GM23338 (cell line): ENCODE data around the gene FMN1. TPM values are rescaled to one million over a fixed set of nuclear protein-coding genes. Genes with fewer than 3 reads are reported as not detected.
A peak's percentile ranks its signal among the peaks of the same experiment; 100 is the strongest.

ENCODE experiments used
- ATAC-seq: fragments of 200-7000 bp; cut with Tn5 transposase; 3 replicates; pipeline ENCODE4 v1.9.1; 2020
- DNase-seq: peaks from one replicate; pipeline ENCODE4 v3.0.0-alpha.2; 2015; ENCODE audit warnings: low spot score
- H2AFZ ChIP-seq: fragments of 200-600 bp; sonication (generic); 2 replicates; pipeline ENCODE4 v1.8.0; 2016; ENCODE audit warnings: antibody characterized with exemption, mild to moderate bottlenecking, moderate library complexity
- H3F3A ChIP-seq: fragments of 200-600 bp; sonication (generic); replicated peaks from 2 replicates; pipeline ENCODE4 v1.8.0; 2017; ENCODE audit warnings: antibody characterized with exemption, mixed run types, low read depth
- H3K27ac ChIP-seq: fragments of 200-600 bp; sonication (generic); 2 replicates; pipeline ENCODE4 v1.6.1; 2016; ENCODE audit warnings: low read depth
- H3K27me3 ChIP-seq: fragments of 200-600 bp; sonication (generic); 2 replicates; pipeline ENCODE4 v1.8.0; 2016; ENCODE audit warnings: mild to moderate bottlenecking, mixed run types, moderate library complexity; ENCODE audit not compliant: insufficient read depth
- H3K36me3 ChIP-seq: fragments of 200-600 bp; sonication (generic); 2 replicates; pipeline ENCODE4 v1.8.0; 2016; ENCODE audit warnings: mild to moderate bottlenecking; ENCODE audit not compliant: insufficient read depth
- H3K4me1 ChIP-seq: fragments of 200-600 bp; sonication (generic); 2 replicates; pipeline ENCODE4 v1.8.0; 2016; ENCODE audit warnings: mild to moderate bottlenecking, moderate library complexity; ENCODE audit not compliant: insufficient read depth
- H3K4me2 ChIP-seq: fragments of 200-600 bp; sonication (generic); 2 replicates; pipeline ENCODE4 v1.7.1; 2017; ENCODE audit warnings: mixed run types
- H3K4me3 ChIP-seq: fragments of 200-600 bp; sonication (generic); 2 replicates; pipeline ENCODE4 v1.6.1; 2016; ENCODE audit warnings: mixed run types
- H3K79me2 ChIP-seq: fragments of 200-600 bp; sonication (generic); replicated peaks from 2 replicates; pipeline ENCODE4 v1.8.0; 2017; ENCODE audit warnings: mild to moderate bottlenecking; ENCODE audit not compliant: insufficient read depth
- H3K9me2 ChIP-seq: fragments of 200-600 bp; sonication (generic); 2 replicates; pipeline ENCODE4 v1.8.0; 2017; ENCODE audit not compliant: insufficient read depth
- H4K20me1 ChIP-seq: fragments of 200-600 bp; sonication (generic); replicated peaks from 2 replicates; pipeline ENCODE4 v1.8.0; 2017; ENCODE audit warnings: mild to moderate bottlenecking; ENCODE audit not compliant: insufficient read depth
- H3K27ac Mint-ChIP-seq: 2 replicates; pipeline ENCODE4 v1.8.0; 2020; ENCODE audit warnings: inconsistent platforms, mild to moderate bottlenecking, moderate library complexity, mixed read lengths
- H3K27me3 Mint-ChIP-seq: 3 replicates; pipeline ENCODE4 v1.8.0; 2022; ENCODE audit warnings: low read depth, mild to moderate bottlenecking, moderate library complexity, mixed read lengths, inconsistent platforms; ENCODE audit not compliant: insufficient read depth, poor library complexity
- H3K36me3 Mint-ChIP-seq: 3 replicates; pipeline ENCODE4 v1.8.0; 2021; ENCODE audit warnings: low read depth, mild to moderate bottlenecking, inconsistent platforms, moderate library complexity, mixed read lengths
- H3K4me1 Mint-ChIP-seq: 3 replicates; pipeline ENCODE4 v1.8.0; 2020; ENCODE audit warnings: mild to moderate bottlenecking, inconsistent platforms, mixed read lengths
- H3K4me3 Mint-ChIP-seq: 3 replicates; pipeline ENCODE4 v1.8.0; 2021; ENCODE audit warnings: moderate library complexity, mild to moderate bottlenecking, inconsistent platforms, mixed read lengths
- H3K9me3 Mint-ChIP-seq: 3 replicates; pipeline ENCODE4 v1.8.0; 2020; ENCODE audit warnings: moderate library complexity, mild to moderate bottlenecking, inconsistent platforms, mixed read lengths
- CTCF ChIP-seq, 2 experiments: fragments of 200-600 bp in 1 of 2; sonication (generic) in 1 of 2; conservative IDR thresholded peaks; 2 replicates each; pipeline versions ENCODE4 v1.5.1 to v1.6.1; 2016 to 2017; ENCODE audit warnings: antibody characterized with exemption in 2 of 2, low read depth in 2 of 2, mild to moderate bottlenecking in 2 of 2, moderate library complexity in 1 of 2
- EZH2 ChIP-seq: fragments of 200-600 bp; sonication (generic); IDR thresholded peaks from one replicate; pipeline ENCODE4 v1.8.0; 2017; ENCODE audit warnings: antibody characterized with exemption, mild to moderate bottlenecking, low read depth; ENCODE audit not compliant: unreplicated experiment
- EZH2phosphoT487 ChIP-seq: fragments of 200-600 bp; sonication (generic); IDR thresholded peaks from one replicate; pipeline ENCODE4 v1.8.1; 2018; ENCODE audit warnings: antibody characterized with exemption; ENCODE audit not compliant: unreplicated experiment
- JUNB ChIP-seq: IDR thresholded peaks from one replicate; pipeline ENCODE4 v1.6.1; 2016; ENCODE audit warnings: antibody characterized with exemption; ENCODE audit not compliant: unreplicated experiment
- POLR2AphosphoS5 ChIP-seq: IDR thresholded peaks from 2 replicates; pipeline ENCODE4 v1.6.1; 2016; ENCODE audit warnings: antibody characterized with exemption, low read depth
- STAT1 ChIP-seq: IDR thresholded peaks from one replicate; pipeline ENCODE4 v1.6.1; 2016; ENCODE audit warnings: antibody characterized with exemption; ENCODE audit not compliant: unreplicated experiment
- polyA plus RNA-seq: library from polyadenylated mRNA; unstranded; fragments of >200 nt; fragmentation: Nextera tagmentation; extraction: Ambion mirVana; gene quantifications from 2 replicates; pipeline ENCODE4 v1.2.1, GENCODE V29; 2016
- total RNA-seq: library from RNA; depleted of rRNA; stranded (reverse); fragments of >200 nt; shearing (Covaris generic); gene quantifications from 2 replicates; pipeline ENCODE4 v1.2.3, GENCODE V29; 2014
- TF ChIP-seq, protein P1 (sequence below): IDR thresholded peaks from one replicate; pipeline ENCODE4 v1.6.1; 2018; ENCODE audit warnings: antibody characterized with exemption; ENCODE audit not compliant: unreplicated experiment

Gene FMN1
- total and polyA plus RNA-seq, 2 experiments from 2014 or later, result 1.2 to 1.6 TPM

DNA sequence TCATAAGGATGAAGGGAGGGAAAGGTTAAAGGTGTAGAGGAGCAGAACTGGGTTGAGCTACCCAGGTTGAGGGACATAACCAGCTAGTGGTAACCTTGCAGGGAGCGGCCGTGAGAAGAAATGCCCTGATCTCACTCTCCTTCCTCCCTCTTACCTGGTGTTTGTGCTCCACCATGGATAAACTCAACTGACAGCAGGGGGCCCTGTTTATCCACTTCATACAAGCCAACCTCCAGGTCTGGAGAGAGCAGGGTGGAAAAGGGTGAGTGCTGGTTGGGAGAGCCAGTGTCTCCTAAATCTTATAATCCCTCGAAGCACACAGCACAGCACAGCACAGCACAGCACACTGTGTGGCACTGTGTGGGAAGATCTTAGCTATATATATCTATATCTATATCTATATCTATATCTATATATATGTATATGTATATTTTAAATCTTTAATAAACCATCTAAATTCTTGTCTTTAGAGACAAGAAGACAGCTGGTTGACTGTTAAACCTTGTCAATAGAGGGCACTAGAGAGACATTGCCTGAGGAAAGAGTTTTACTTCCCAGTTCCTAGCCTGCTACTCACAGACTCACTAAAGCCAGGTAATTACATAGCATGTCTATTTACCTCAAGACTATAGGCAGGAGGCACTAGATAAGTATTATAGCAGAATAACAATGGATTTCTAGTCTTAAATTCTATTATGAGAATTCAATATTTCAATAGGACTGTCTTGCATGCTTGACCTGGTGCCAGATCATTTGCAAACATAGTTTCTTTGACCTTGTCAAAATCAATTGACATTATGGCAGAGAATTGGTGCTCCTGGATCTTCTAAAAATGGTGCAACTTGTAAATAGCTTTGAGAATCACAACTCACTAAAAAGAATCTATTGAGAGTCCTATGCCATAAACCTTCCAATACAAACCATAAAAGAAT is 21.7 kb upstream of the FMN1 start:
- no peaks in the 10 kb centered on the region for H3K9me3 Mint-ChIP-seq
- Histone ChIP-seq H3K9me2 (no peaks in the 10 kb centered on the region), H3K4me2 (no peak overlapping the region), H3F3A (no peaks in the 10 kb centered on the region), H4K20me1 (no peaks in the 10 kb centered on the region), H3K4me1 (no peaks in the 10 kb centered on the region), H3K79me2 (no peaks in the 10 kb centered on the region), H2AFZ (no peak overlapping the region), H3K36me3 (no peaks in the 10 kb centered on the region), H3K27ac (no peak overlapping the region), H3K27me3 (no peaks in the 10 kb centered on the region), H3K4me3 (no peak overlapping the region)
- DNase-seq (peak; percentile 73), ATAC-seq (peak; percentile 74)
- peaks cover 4% of the 10 kb centered on the region for H3K27me3 Mint-ChIP-seq
- no peak overlapping the region for H3K27ac Mint-ChIP-seq
- H3K4me1 Mint-ChIP-seq, result no peaks in the 10 kb centered on the region
- no peak overlapping the region for H3K4me3 Mint-ChIP-seq
- no peak for TF ChIP-seq POLR2AphosphoS5
- peak; percentile 66 to 67 for TF ChIP-seq CTCF (conservative IDR thresholded peaks at IDR 0.05; ENCODE audit: low read depth in 2 of 2)
- no peaks in the 10 kb centered on the region for H3K36me3 Mint-ChIP-seq

- DNase-seq (no peak), ATAC-seq (no peak)
- no peaks in the 10 kb centered on the region for H3K36me3 Mint-ChIP-seq
- Histone ChIP-seq H3K79me2 (no peaks in the 10 kb centered on the region), H3K27me3 (no peaks in the 10 kb centered on the region), H3K27ac (no peak overlapping the region), H4K20me1 (no peaks in the 10 kb centered on the region), H3F3A (no peaks in the 10 kb centered on the region), H3K36me3 (no peaks in the 10 kb centered on the region), H3K4me2 (no peak overlapping the region), H3K4me3 (no peak overlapping the region), H3K4me1 (no peaks in the 10 kb centered on the region), H3K9me2 (no peaks in the 10 kb centered on the region), H2AFZ (no peak overlapping the region; the same call in 1 of the 2 replicates)
- peaks cover 4% of the 10 kb centered on the region for H3K27me3 Mint-ChIP-seq
- no peak overlapping the region for H3K27ac Mint-ChIP-seq
- TF ChIP-seq, protein P1, sequence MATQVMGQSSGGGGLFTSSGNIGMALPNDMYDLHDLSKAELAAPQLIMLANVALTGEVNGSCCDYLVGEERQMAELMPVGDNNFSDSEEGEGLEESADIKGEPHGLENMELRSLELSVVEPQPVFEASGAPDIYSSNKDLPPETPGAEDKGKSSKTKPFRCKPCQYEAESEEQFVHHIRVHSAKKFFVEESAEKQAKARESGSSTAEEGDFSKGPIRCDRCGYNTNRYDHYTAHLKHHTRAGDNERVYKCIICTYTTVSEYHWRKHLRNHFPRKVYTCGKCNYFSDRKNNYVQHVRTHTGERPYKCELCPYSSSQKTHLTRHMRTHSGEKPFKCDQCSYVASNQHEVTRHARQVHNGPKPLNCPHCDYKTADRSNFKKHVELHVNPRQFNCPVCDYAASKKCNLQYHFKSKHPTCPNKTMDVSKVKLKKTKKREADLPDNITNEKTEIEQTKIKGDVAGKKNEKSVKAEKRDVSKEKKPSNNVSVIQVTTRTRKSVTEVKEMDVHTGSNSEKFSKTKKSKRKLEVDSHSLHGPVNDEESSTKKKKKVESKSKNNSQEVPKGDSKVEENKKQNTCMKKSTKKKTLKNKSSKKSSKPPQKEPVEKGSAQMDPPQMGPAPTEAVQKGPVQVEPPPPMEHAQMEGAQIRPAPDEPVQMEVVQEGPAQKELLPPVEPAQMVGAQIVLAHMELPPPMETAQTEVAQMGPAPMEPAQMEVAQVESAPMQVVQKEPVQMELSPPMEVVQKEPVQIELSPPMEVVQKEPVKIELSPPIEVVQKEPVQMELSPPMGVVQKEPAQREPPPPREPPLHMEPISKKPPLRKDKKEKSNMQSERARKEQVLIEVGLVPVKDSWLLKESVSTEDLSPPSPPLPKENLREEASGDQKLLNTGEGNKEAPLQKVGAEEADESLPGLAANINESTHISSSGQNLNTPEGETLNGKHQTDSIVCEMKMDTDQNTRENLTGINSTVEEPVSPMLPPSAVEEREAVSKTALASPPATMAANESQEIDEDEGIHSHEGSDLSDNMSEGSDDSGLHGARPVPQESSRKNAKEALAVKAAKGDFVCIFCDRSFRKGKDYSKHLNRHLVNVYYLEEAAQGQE, result no peak
- no peak for TF ChIP-seq CTCF (conservative IDR thresholded peaks at IDR 0.05; ENCODE audit: low read depth in 2 of 2)
- TF ChIP-seq EZH2, result no peak
- no peak for TF ChIP-seq POLR2AphosphoS5
- no peak for TF ChIP-seq EZH2phosphoT487
- TF ChIP-seq JUNB, result no peak
- no peak for TF ChIP-seq STAT1
- H3K9me3 Mint-ChIP-seq, result no peaks in the 10 kb centered on the region
- H3K4me3 Mint-ChIP-seq, result no peak overlapping the region
- H3K4me1 Mint-ChIP-seq, result peaks cover 2% of the 10 kb centered on the region; the same call in 1 of the 3 replicates
Observed at GRCh38 chr15:33211176-33211808, 16.8 kb upstream of the FMN1 start.
